Endothelial cell (in vitro differentiated cells): Measurements from ENCODE around the gene SELENOO. TPM values are rescaled to one million over a fixed set of nuclear protein-coding genes. Genes with fewer than 3 reads are reported as not detected.

Experiments used
- DNase-seq: peaks from one replicate; pipeline ENCODE4 v3.0.0; 2021; ENCODE audit warnings: low spot score
- H3K27ac Mint-ChIP-seq: one replicate; pipeline ENCODE4 v1.8.0; 2021; ENCODE audit warnings: mixed read lengths, inconsistent platforms; ENCODE audit not compliant: unreplicated experiment
- H3K27me3 Mint-ChIP-seq: one replicate; pipeline ENCODE4 v1.8.0; 2021; ENCODE audit warnings: mild to moderate bottlenecking, moderate library complexity, mixed read lengths, inconsistent platforms; ENCODE audit not compliant: unreplicated experiment
- H3K36me3 Mint-ChIP-seq: one replicate; pipeline ENCODE4 v1.8.0; 2021; ENCODE audit warnings: mild to moderate bottlenecking, low read depth, mixed read lengths, inconsistent platforms; ENCODE audit not compliant: unreplicated experiment
- H3K4me1 Mint-ChIP-seq: one replicate; pipeline ENCODE4 v1.8.0; 2021; ENCODE audit warnings: mild to moderate bottlenecking, mixed read lengths, inconsistent platforms; ENCODE audit not compliant: unreplicated experiment
- H3K4me3 Mint-ChIP-seq: one replicate; pipeline ENCODE4 v1.8.0; 2021; ENCODE audit warnings: mild to moderate bottlenecking, mixed read lengths, inconsistent platforms; ENCODE audit not compliant: unreplicated experiment
- H3K9me3 Mint-ChIP-seq: one replicate; pipeline ENCODE4 v1.8.0; 2021; ENCODE audit warnings: mixed read lengths, inconsistent platforms; ENCODE audit not compliant: unreplicated experiment
- CTCF ChIP-seq: fragments of 200-600 bp; sonication (generic); IDR thresholded peaks from one replicate; pipeline ENCODE4 v1.5.0; 2021; ENCODE audit warnings: antibody characterized with exemption; ENCODE audit not compliant: unreplicated experiment
- total RNA-seq: library from RNA; stranded (reverse); fragmentation: NEBNext Ultra II Directional; extraction: Animal tissue kit (Norgen Biotek cat#: 25700); gene quantifications from one replicate; pipeline ENCODE4 v1.2.1, GENCODE V29; 2021; ENCODE audit not compliant: unreplicated experiment

The SELENOO gene
- total RNA-seq, 1 donor from 2014 or later: 18.7 TPM

GRCh38 chr22:50186761-50187523 lies 13.9 kb upstream of the SELENOO start:
- no peak for TF ChIP-seq CTCF
- no peak for DNase-seq
- peak overlapping the region; percentile 92 for H3K4me3 Mint-ChIP-seq
- H3K27ac Mint-ChIP-seq: no peak overlapping the region
- H3K4me1 Mint-ChIP-seq: peaks cover 3% of the 10 kb centered on the region
- peaks cover 8% of the 10 kb centered on the region for H3K27me3 Mint-ChIP-seq
- H3K36me3 Mint-ChIP-seq: peaks cover 3% of the 10 kb centered on the region
- H3K9me3 Mint-ChIP-seq: no peaks in the 10 kb centered on the region

- no peak overlapping the region for H3K4me3 Mint-ChIP-seq
- H3K9me3 Mint-ChIP-seq: no peaks in the 10 kb centered on the region
- H3K27ac Mint-ChIP-seq: no peak overlapping the region
- TF ChIP-seq CTCF: no peak
- H3K4me1 Mint-ChIP-seq: peaks cover 3% of the 10 kb centered on the region
- peaks cover 3% of the 10 kb centered on the region for H3K36me3 Mint-ChIP-seq
- DNase-seq: no peak
- H3K27me3 Mint-ChIP-seq: peaks cover 10% of the 10 kb centered on the region
Measured at GRCh38 chr22:50188356-50188755, 12.5 kb upstream of the SELENOO start.

GRCh38 chr22:50189184-50189848 lies 11.5 kb upstream of the SELENOO start:
- Mint-ChIP-seq H3K4me1 (peaks cover 3% of the 10 kb centered on the region), H3K9me3 (no peaks in the 10 kb centered on the region), H3K27ac (no peak overlapping the region), H3K27me3 (peaks cover 10% of the 10 kb centered on the region), H3K4me3 (no peak overlapping the region), H3K36me3 (peaks cover 3% of the 10 kb centered on the region)
- DNase-seq: no peak
- no peak for TF ChIP-seq CTCF

GRCh38 chr22:50189849-50190181 lies 11.0 kb upstream of the SELENOO start:
- Mint-ChIP-seq H3K4me3 (peak overlapping the region; percentile 59), H3K9me3 (no peaks in the 10 kb centered on the region), H3K27ac (no peak overlapping the region), H3K4me1 (peaks cover 3% of the 10 kb centered on the region), H3K36me3 (peaks cover 3% of the 10 kb centered on the region), H3K27me3 (peaks cover 10% of the 10 kb centered on the region)
- DNase-seq: no peak
- TF ChIP-seq CTCF: no peak
